Liver (tissue), 9 donors: Measurements from ENCODE around the gene MOXD1. TPM values are rescaled to one million over a fixed set of nuclear protein-coding genes. Genes with fewer than 3 reads are reported as not detected.

Experiments
- DNase-seq: peaks from one replicate; pipeline ENCODE4 v3.0.0-alpha.2; 2017; ENCODE audit warnings: low spot score
- H3K27ac ChIP-seq, 2 donors: one replicate each; pipeline ENCODE4 v1.7.0; 2013; ENCODE audit warnings: inconsistent platforms in 2 of 2, low read length in 2 of 2, control low read depth in 1 of 2, low read depth in 1 of 2, mild to moderate bottlenecking in 1 of 2
- H3K27me3 ChIP-seq, 4 donors: one replicate each; pipeline versions ENCODE4 v1.6.1 to v1.7.0; 2013; ENCODE audit warnings: low read length in 3 of 4, inconsistent platforms in 1 of 4, mild to moderate bottlenecking in 1 of 4, moderate library complexity in 1 of 4; ENCODE audit not compliant: control insufficient read depth in 4 of 4, insufficient read depth in 4 of 4
- H3K36me3 ChIP-seq, 4 donors: one replicate each; pipeline versions ENCODE4 v1.6.1 to v1.7.0; 2013; ENCODE audit warnings: low read length in 3 of 4, mild to moderate bottlenecking in 3 of 4, low read depth in 1 of 4, moderate library complexity in 1 of 4; ENCODE audit not compliant: control insufficient read depth in 4 of 4, insufficient read depth in 3 of 4
- H3K4me1 ChIP-seq, 4 donors: one replicate each; pipeline versions ENCODE4 v1.6.1 to v1.7.0; 2013; ENCODE audit warnings: low read length in 3 of 4, mild to moderate bottlenecking in 3 of 4, moderate library complexity in 1 of 4; ENCODE audit not compliant: control insufficient read depth in 4 of 4, insufficient read depth in 4 of 4
- H3K4me3 ChIP-seq, 3 donors: one replicate each; pipeline versions ENCODE4 v1.6.1 to v1.7.0; 2013; ENCODE audit warnings: low read length in 3 of 3, control low read depth in 1 of 3, low read depth in 1 of 3, mild to moderate bottlenecking in 1 of 3
- H3K9ac ChIP-seq, 2 donors: one replicate each; pipeline ENCODE4 v1.7.0; 2013; ENCODE audit warnings: low read length in 2 of 2, mild to moderate bottlenecking in 2 of 2, moderate library complexity in 2 of 2, control low read depth in 1 of 2, low read depth in 1 of 2
- H3K9me3 ChIP-seq, 4 donors: one replicate each; pipeline versions ENCODE4 v1.6.1 to v1.7.0; 2013; ENCODE audit warnings: low read length in 3 of 4; ENCODE audit not compliant: control insufficient read depth in 4 of 4
- ATF3 ChIP-seq: IDR thresholded peaks from 2 replicates; pipeline ENCODE4 v1.6.1; 2016; ENCODE audit warnings: antibody characterized with exemption
- CTCF ChIP-seq: fragments of 150-350 bp; IDR thresholded peaks from 2 replicates; pipeline ENCODE4 v1.5.1; 2017; ENCODE audit warnings: improper control_type of control experiment, low read depth, low read length; ENCODE audit not compliant: missing input control
- EGR1 ChIP-seq, 2 donors: IDR thresholded peaks; 2 replicates each; pipeline ENCODE4 v1.6.1; 2016 to 2018; ENCODE audit warnings: antibody characterized with exemption in 2 of 2, low read depth in 2 of 2
- FOXA1 ChIP-seq: IDR thresholded peaks from 2 replicates; pipeline ENCODE4 v1.6.1; 2016; ENCODE audit warnings: antibody characterized with exemption
- FOXA2 ChIP-seq: IDR thresholded peaks from 2 replicates; pipeline ENCODE4 v1.6.1; 2016; ENCODE audit warnings: antibody characterized with exemption
- GABPA ChIP-seq, 2 donors: IDR thresholded peaks in 1 of 2; conservative IDR thresholded peaks in 1 of 2; 2 replicates each; pipeline ENCODE4 v1.6.1; 2016; ENCODE audit warnings: antibody characterized with exemption in 2 of 2, mild to moderate bottlenecking in 1 of 2, moderate library complexity in 1 of 2
- HNF4A ChIP-seq, 2 donors: conservative IDR thresholded peaks; 2 replicates each; pipeline ENCODE4 v1.6.1; 2016; ENCODE audit warnings: antibody characterized with exemption in 2 of 2, mild to moderate bottlenecking in 2 of 2
- HNF4G ChIP-seq: IDR thresholded peaks from 2 replicates; pipeline ENCODE4 v1.6.1; 2016; ENCODE audit warnings: antibody characterized with exemption
- JUND ChIP-seq, 2 donors: IDR thresholded peaks; 2 replicates each; pipeline ENCODE4 v1.6.1; 2016; ENCODE audit warnings: antibody characterized with exemption in 2 of 2
- MAX ChIP-seq: IDR thresholded peaks from 2 replicates; pipeline ENCODE4 v1.6.1; 2016; ENCODE audit warnings: antibody characterized with exemption
- REST ChIP-seq: IDR thresholded peaks from 2 replicates; pipeline ENCODE4 v1.6.1; 2016; ENCODE audit warnings: antibody characterized with exemption, mild to moderate bottlenecking
- RXRA ChIP-seq, 2 donors: IDR thresholded peaks; 2 replicates each; pipeline ENCODE4 v1.6.1; 2017 to 2018; ENCODE audit warnings: antibody characterized with exemption in 2 of 2, mild to moderate bottlenecking in 1 of 2
- TAF1 ChIP-seq: conservative IDR thresholded peaks from 2 replicates; pipeline ENCODE4 v1.6.1; 2016; ENCODE audit warnings: antibody characterized with exemption, mild to moderate bottlenecking
- YY1 ChIP-seq: IDR thresholded peaks from 2 replicates; pipeline ENCODE4 v1.6.1; 2016; ENCODE audit warnings: antibody characterized with exemption, mild to moderate bottlenecking
- ZBTB33 ChIP-seq: IDR thresholded peaks from 2 replicates; pipeline ENCODE4 v1.6.1; 2016; ENCODE audit warnings: antibody characterized with exemption
- WGBS: extraction: QIAGEN DNeasy Blood & Tissue Kit; methylation state at CpG from one replicate; pipeline ENCODE4 v1.1.7; 2013; 5-methylcytosine and 5-hydroxymethylcytosine counted together
- polyA plus RNA-seq, 2 donors: library from polyadenylated mRNA; stranded (reverse) in 1 of 2; unstranded in 1 of 2; fragments of 200-250 nt in 1 of 2; fragments of >200 nt in 1 of 2; fragmentation: Nextera tagmentation in 1 of 2; extraction: Ambion mirVana in 1 of 2; gene quantifications; one replicate each; pipeline versions ENCODE4 v1.2.1 to v1.2.3, GENCODE V29; 2013 to 2015
- total RNA-seq, 2 donors: library from RNA; depleted of rRNA; stranded (reverse); fragments of >200 nt; gene quantifications; one replicate each; pipeline ENCODE4 v1.2.3, GENCODE V29; 2014
- donor health status: healthy.
- donor health status: healthy.
- donor health status: healthy.
- donor health status: healthy.
- donor health status: healthy.

The MOXD1 gene
- total and polyA plus RNA-seq, 4 donors = 0.14 to 0.48 (median 0.24) TPM

- TF ChIP-seq REST = no peak
Measured at GRCh38 chr6:132253906-132254305, 147.4 kb downstream of the MOXD1 start (continued).

- H3K4me3 ChIP-seq = no peak overlapping the region
- H3K27ac ChIP-seq = no peak overlapping the region
- H3K4me1 ChIP-seq = no peaks in the 10 kb centered on the region
- TF ChIP-seq ATF3 (no peak), ZBTB33 (no peak), JUND (IDR thresholded peaks at IDR 0.05) (no peak), HNF4A (conservative IDR thresholded peaks at IDR 0.05) (no peak), YY1 (no peak), CTCF (no peak), GABPA (IDR thresholded peaks at IDR 0.05 in 1 of 2, conservative IDR thresholded peaks at IDR 0.05 in 1 of 2) (no peak), RXRA (IDR thresholded peaks at IDR 0.05) (no peak), FOXA1 (no peak), TAF1 (no peak), REST (no peak), HNF4G (no peak), MAX (no peak), EGR1 (IDR thresholded peaks at IDR 0.05; ENCODE audit: low read depth in 2 of 2) (no peak), FOXA2 (no peak)
- H3K36me3 ChIP-seq = no peaks in the 10 kb centered on the region
- H3K9me3 ChIP-seq = peaks cover 0 to 5% (median 2%) of the 10 kb centered on the region in 4 donors
- WGBS = 68% methylated on average over 2 of the region's 2 CpGs
- no peak for DNase-seq
- H3K9ac ChIP-seq = no peak overlapping the region
- no peaks in the 10 kb centered on the region for H3K27me3 ChIP-seq
Measured at GRCh38 chr6:132253211-132253610, 148.1 kb downstream of the MOXD1 start.
